GM19463 (cell line): ENCODE data around the gene CALHM2.
"Not testable (repeated sequence)": the region's sequence is repeated elsewhere in the genome, so short reads cannot be mapped to it uniquely, and the experiment has no call there.

ENCODE experiments used
- ATAC-seq: cut with Tn5 transposase; IDR thresholded peaks from one replicate; pipeline ENCODE4 v1.9.1; 2021; ENCODE audit warnings: mild to moderate bottlenecking, moderate library complexity; ENCODE audit not compliant: unreplicated experiment

CALHM2 gene

GRCh38 chr10:103419101-103419500 lies 33.1 kb downstream of the CALHM2 start:
- no peak for ATAC-seq

GRCh38 chr10:103417601-103418000 lies 34.6 kb downstream of the CALHM2 start:
- no peak for ATAC-seq

- not testable (repeated sequence) for ATAC-seq
Observed at GRCh38 chr10:103417148-103417469, 35.1 kb downstream of the CALHM2 start.

- ATAC-seq: no peak
Observed at GRCh38 chr10:103416436-103417147, 35.6 kb downstream of the CALHM2 start.

GRCh38 chr10:103415581-103415980 lies 36.6 kb downstream of the CALHM2 start:
- ATAC-seq: no peak

GRCh38 chr10:103413564-103413963 lies 38.6 kb downstream of the CALHM2 start:
- no peak for ATAC-seq

GRCh38 chr10:103397191-103397825 lies 54.9 kb downstream of the CALHM2 start:
- ATAC-seq: no peak

- no peak for ATAC-seq
Observed at GRCh38 chr10:103396789-103397087, 55.4 kb downstream of the CALHM2 start.
